ENCODE measurements around the gene ARL4C. TPM values are rescaled to one million over a fixed set of nuclear protein-coding genes. Genes with fewer than 3 reads are reported as not detected.

ARL4C gene
- total RNA-seq, 1 experiment from 2014 or later: 51.3 TPM

- Histone ChIP-seq H2AFZ (no peak overlapping the region), H3K9me2 (ENCODE audit: insufficient read depth) (no peaks in the 10 kb centered on the region), H3K4me3 (no peak overlapping the region), H3K9me3 (ENCODE audit: insufficient read depth, low read depth) (no peaks in the 10 kb centered on the region), H3F3A (ENCODE audit: insufficient read depth, low read depth) (peaks cover 5% of the 10 kb centered on the region; the same call in 1 of the 2 replicates), H4K20me1 (ENCODE audit: insufficient read depth) (no peaks in the 10 kb centered on the region), H3K79me2 (ENCODE audit: low read depth) (no peaks in the 10 kb centered on the region), H3K36me3 (ENCODE audit: low read depth) (no peaks in the 10 kb centered on the region), H3K27me3 (ENCODE audit: insufficient read depth, low read depth) (no peaks in the 10 kb centered on the region), H3K4me2 (0 out of 2 replicates have a peak overlapping the region, but pooled peaks have one; percentile 2), H3K4me1 (replicated peaks; ENCODE audit: insufficient read depth) (peaks cover 17% of the 10 kb centered on the region), H3K27ac (no peak overlapping the region)
- intact Hi-C loops (cut with micrococcal nuclease; ENCODE audit: unreplicated experiment): no loop called here
- CTCF ChIA-PET: no interaction called here
- POLR2A ChIA-PET (ENCODE audit: unreplicated experiment): interaction anchor here (0.6 to 0.8 kb wide), 5 partner anchors 13 to 1358 kb away, joined by 6 to 12 read pairs (median 7); no protein-coding TSS in a partner anchor
- no TSS peak for BruUV-seq (replicated peaks)
- peak in 1 of 2 experiments; percentile 48 for DNase-seq
- TF ChIP-seq, protein P1, sequence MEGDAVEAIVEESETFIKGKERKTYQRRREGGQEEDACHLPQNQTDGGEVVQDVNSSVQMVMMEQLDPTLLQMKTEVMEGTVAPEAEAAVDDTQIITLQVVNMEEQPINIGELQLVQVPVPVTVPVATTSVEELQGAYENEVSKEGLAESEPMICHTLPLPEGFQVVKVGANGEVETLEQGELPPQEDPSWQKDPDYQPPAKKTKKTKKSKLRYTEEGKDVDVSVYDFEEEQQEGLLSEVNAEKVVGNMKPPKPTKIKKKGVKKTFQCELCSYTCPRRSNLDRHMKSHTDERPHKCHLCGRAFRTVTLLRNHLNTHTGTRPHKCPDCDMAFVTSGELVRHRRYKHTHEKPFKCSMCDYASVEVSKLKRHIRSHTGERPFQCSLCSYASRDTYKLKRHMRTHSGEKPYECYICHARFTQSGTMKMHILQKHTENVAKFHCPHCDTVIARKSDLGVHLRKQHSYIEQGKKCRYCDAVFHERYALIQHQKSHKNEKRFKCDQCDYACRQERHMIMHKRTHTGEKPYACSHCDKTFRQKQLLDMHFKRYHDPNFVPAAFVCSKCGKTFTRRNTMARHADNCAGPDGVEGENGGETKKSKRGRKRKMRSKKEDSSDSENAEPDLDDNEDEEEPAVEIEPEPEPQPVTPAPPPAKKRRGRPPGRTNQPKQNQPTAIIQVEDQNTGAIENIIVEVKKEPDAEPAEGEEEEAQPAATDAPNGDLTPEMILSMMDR (conservative IDR thresholded peaks at IDR 0.05): no peak
- TF ChIP-seq EZH2 (IDR thresholded peaks at IDR 0.05; ENCODE audit: low read depth): no peak
Measured at GRCh38 chr2:234469251-234469845, 27.5 kb downstream of the ARL4C start.

GRCh38 chr2:234468503-234468902, 28.4 kb downstream of the ARL4C start:
- TF ChIP-seq, protein P1 (conservative IDR thresholded peaks at IDR 0.05): no peak
- TF ChIP-seq EZH2 (IDR thresholded peaks at IDR 0.05; ENCODE audit: low read depth): no peak
- Histone ChIP-seq H3K4me3 (no peak overlapping the region), H3K27me3 (ENCODE audit: insufficient read depth, low read depth) (no peaks in the 10 kb centered on the region), H3F3A (ENCODE audit: insufficient read depth, low read depth) (peaks cover 13% of the 10 kb centered on the region; the same call in 1 of the 2 replicates), H3K27ac (no peak overlapping the region), H3K4me1 (replicated peaks; ENCODE audit: insufficient read depth) (peaks cover 26% of the 10 kb centered on the region), H3K79me2 (ENCODE audit: low read depth) (no peaks in the 10 kb centered on the region), H4K20me1 (ENCODE audit: insufficient read depth) (no peaks in the 10 kb centered on the region), H3K9me3 (ENCODE audit: insufficient read depth, low read depth) (no peaks in the 10 kb centered on the region), H3K9me2 (ENCODE audit: insufficient read depth) (no peaks in the 10 kb centered on the region), H3K36me3 (ENCODE audit: low read depth) (no peaks in the 10 kb centered on the region), H2AFZ (no peak overlapping the region), H3K4me2 (no peak overlapping the region)
- no TSS peak for BruUV-seq (replicated peaks)
- intact Hi-C loops (cut with micrococcal nuclease; ENCODE audit: unreplicated experiment): no loop called here
- POLR2A ChIA-PET (ENCODE audit: unreplicated experiment): interaction anchor here (0.8 kb wide), 1 partner anchor 100 kb away, joined by 9 read pairs; no protein-coding TSS in a partner anchor
- DNase-seq: no peak
- CTCF ChIA-PET: no interaction called here

DNA sequence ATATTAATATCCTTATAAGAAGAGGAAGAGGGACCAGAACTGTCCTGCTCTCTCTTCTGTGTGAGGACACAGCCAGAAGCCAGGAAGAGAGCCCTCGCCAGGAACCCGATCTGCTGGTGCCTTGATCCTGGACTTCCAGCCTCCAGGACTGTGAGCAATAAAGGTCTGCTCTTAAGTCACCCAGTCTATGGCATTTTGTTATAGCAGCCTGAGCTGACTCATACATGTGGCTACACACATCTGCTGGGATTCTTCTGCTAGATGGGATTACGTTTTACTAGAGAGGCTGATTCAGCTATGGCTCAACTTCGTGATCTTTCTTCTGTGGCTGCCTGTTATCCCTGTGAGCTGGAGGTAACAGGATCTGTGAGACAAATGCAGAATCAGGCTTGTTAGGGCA, 29.6 kb downstream of the ARL4C start:
- ChIA-PET CTCF (no interaction called here), POLR2A (ENCODE audit: unreplicated experiment) (no interaction called here)
- Histone ChIP-seq H3K9me3 (ENCODE audit: insufficient read depth, low read depth) (no peaks in the 10 kb centered on the region), H3K4me2 (no peak overlapping the region), H3K9me2 (ENCODE audit: insufficient read depth) (no peaks in the 10 kb centered on the region), H3F3A (ENCODE audit: insufficient read depth, low read depth) (peaks cover 16% of the 10 kb centered on the region; the same call in 1 of the 2 replicates), H2AFZ (no peak overlapping the region), H3K36me3 (ENCODE audit: low read depth) (no peaks in the 10 kb centered on the region), H4K20me1 (ENCODE audit: insufficient read depth) (no peaks in the 10 kb centered on the region), H3K79me2 (ENCODE audit: low read depth) (no peaks in the 10 kb centered on the region), H3K4me3 (no peak overlapping the region), H3K27ac (no peak overlapping the region), H3K4me1 (replicated peaks; ENCODE audit: insufficient read depth) (peaks cover 38% of the 10 kb centered on the region), H3K27me3 (ENCODE audit: insufficient read depth, low read depth) (no peaks in the 10 kb centered on the region)
- intact Hi-C loops (cut with micrococcal nuclease; ENCODE audit: unreplicated experiment): no loop called here
- TF ChIP-seq, protein P1 (conservative IDR thresholded peaks at IDR 0.05): no peak
- no peak for TF ChIP-seq EZH2 (IDR thresholded peaks at IDR 0.05; ENCODE audit: low read depth)
- BruUV-seq (replicated peaks): no TSS peak
- no peak for DNase-seq
